Measurements from ENCODE around the gene LRMDA.

Gene LRMDA

GRCh38 chr10:75588031-75588430, 156.6 kb downstream of the LRMDA start:
- Histone ChIP-seq H3K9ac (ENCODE audit: low read depth, low read length) (no peak overlapping the region), H3K27ac (ENCODE audit: low read length) (no peak overlapping the region), H3K27me3 (ENCODE audit: insufficient read depth, low read length) (no peaks in the 10 kb centered on the region), H3K4me3 (ENCODE audit: low read length) (no peak overlapping the region), H3K9me3 (ENCODE audit: insufficient read depth, low read depth, low read length) (peaks cover 7% of the 10 kb centered on the region), H3K36me3 (ENCODE audit: insufficient read depth, low read depth, low read length) (no peaks in the 10 kb centered on the region), H3K4me1 (ENCODE audit: insufficient read depth, low read length) (no peaks in the 10 kb centered on the region)

DNA sequence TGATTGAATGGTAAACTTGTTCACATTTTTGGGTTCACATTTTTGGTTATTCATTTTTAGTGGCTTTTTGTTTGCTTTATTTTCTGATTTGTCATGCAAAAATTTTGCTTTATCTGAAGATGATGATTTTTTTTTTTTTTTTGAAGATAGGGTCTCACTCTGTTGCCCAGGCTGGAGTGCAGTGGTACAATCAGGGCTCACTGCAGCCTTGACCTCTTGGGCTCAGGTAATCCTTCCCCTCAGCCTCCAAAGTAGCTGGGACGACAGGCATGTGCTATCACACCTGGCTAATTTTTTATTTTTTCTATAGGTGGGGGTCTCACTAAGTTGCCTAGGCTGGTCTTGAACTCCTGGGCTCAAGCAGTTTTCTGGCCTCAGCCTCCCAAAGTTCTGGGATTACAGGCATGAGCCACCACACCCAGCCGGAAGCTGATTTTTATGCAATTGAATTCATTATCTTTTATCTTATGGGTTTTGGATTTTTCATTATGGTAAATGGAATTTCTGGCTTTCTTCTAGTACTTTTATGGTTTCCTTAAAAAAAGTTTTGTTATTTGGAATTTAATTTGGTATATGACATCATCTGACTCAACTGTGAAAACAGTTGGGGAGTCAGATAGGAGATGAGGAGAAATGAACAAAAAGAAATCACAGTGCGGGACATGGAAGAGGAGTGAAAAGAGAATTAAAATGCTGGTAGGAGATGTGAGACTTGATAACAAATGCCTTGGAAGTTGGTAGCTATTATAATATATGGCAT, 158.7 kb downstream of the LRMDA start:
- Histone ChIP-seq H3K4me1 (ENCODE audit: insufficient read depth, low read length) (no peaks in the 10 kb centered on the region; the same call in 1 of the 2 replicates), H3K4me3 (ENCODE audit: low read length) (no peak overlapping the region), H3K36me3 (ENCODE audit: insufficient read depth, low read depth, low read length) (no peaks in the 10 kb centered on the region), H3K9ac (ENCODE audit: low read depth, low read length) (no peak overlapping the region), H3K27ac (ENCODE audit: low read length) (no peak overlapping the region), H3K27me3 (ENCODE audit: insufficient read depth, low read length) (no peaks in the 10 kb centered on the region), H3K9me3 (ENCODE audit: insufficient read depth, low read depth, low read length) (no peaks in the 10 kb centered on the region)

GRCh38 chr10:75592151-75592787, 160.8 kb downstream of the LRMDA start:
- H3K4me1 ChIP-seq (ENCODE audit: insufficient read depth, low read length): peaks cover 4% of the 10 kb centered on the region; the same call in 1 of the 2 replicates
- no peaks in the 10 kb centered on the region for H3K36me3 ChIP-seq (ENCODE audit: insufficient read depth, low read depth, low read length)
- H3K9me3 ChIP-seq (ENCODE audit: insufficient read depth, low read depth, low read length): no peaks in the 10 kb centered on the region
- H3K9ac ChIP-seq (ENCODE audit: low read depth, low read length): no peak overlapping the region
- H3K27me3 ChIP-seq (ENCODE audit: insufficient read depth, low read length): peaks cover 9% of the 10 kb centered on the region; the same call in 1 of the 2 replicates
- H3K27ac ChIP-seq (ENCODE audit: low read length): no peak overlapping the region
- H3K4me3 ChIP-seq (ENCODE audit: low read length): no peak overlapping the region

GRCh38 chr10:75592791-75593643, 161.6 kb downstream of the LRMDA start:
- Histone ChIP-seq H3K27me3 (ENCODE audit: insufficient read depth, low read length) (peaks cover 17% of the 10 kb centered on the region), H3K36me3 (ENCODE audit: insufficient read depth, low read depth, low read length) (no peaks in the 10 kb centered on the region), H3K4me1 (ENCODE audit: insufficient read depth, low read length) (peaks cover 12% of the 10 kb centered on the region), H3K27ac (ENCODE audit: low read length) (no peak overlapping the region), H3K9ac (ENCODE audit: low read depth, low read length) (no peak overlapping the region), H3K9me3 (ENCODE audit: insufficient read depth, low read depth, low read length) (no peaks in the 10 kb centered on the region), H3K4me3 (ENCODE audit: low read length) (no peak overlapping the region)

GRCh38 chr10:75593692-75594556, 162.5 kb downstream of the LRMDA start:
- Histone ChIP-seq H3K36me3 (ENCODE audit: insufficient read depth, low read depth, low read length) (no peaks in the 10 kb centered on the region), H3K4me3 (ENCODE audit: low read length) (no peak overlapping the region), H3K9me3 (ENCODE audit: insufficient read depth, low read depth, low read length) (no peaks in the 10 kb centered on the region), H3K27ac (ENCODE audit: low read length) (no peak overlapping the region), H3K27me3 (ENCODE audit: insufficient read depth, low read length) (peaks cover 26% of the 10 kb centered on the region), H3K9ac (ENCODE audit: low read depth, low read length) (no peak overlapping the region), H3K4me1 (ENCODE audit: insufficient read depth, low read length) (peaks cover 14% of the 10 kb centered on the region)

DNA sequence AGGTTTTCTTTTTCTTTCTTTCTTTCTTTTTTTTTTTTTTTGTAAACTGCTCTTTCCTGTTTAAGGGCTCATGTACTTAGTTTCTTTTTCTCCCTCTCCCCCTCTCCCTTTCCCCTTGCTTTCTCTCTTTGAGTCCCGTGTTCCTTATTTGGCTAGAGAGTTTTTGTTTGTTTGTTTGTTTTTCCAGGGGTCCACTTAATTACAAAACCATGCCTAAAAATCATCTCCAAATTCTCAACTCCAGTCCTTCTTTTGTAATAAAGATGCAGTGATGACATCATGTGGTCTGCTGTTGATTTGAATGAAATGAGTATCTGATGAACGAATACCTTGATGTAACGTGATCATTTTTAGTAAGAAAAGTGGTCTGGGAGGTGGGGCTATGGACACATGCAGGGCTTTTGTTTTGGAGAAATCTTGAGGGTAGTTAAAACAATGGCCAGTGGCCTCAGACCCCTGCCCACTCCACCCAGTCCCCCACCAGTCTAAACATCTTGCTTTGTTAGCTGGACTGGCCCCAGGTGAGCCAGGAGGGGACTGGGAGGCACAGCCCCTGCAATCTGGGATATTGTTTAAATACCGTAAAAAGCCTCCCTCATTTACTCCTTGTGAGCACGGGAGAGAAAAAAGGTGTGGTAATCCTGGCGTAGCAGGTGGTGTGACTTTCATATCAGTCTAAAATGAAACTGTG, 165.7 kb downstream of the LRMDA start:
- Histone ChIP-seq H3K36me3 (ENCODE audit: insufficient read depth, low read depth, low read length) (no peaks in the 10 kb centered on the region), H3K27ac (ENCODE audit: low read length) (no peak overlapping the region), H3K9ac (ENCODE audit: low read depth, low read length) (no peak overlapping the region), H3K4me1 (ENCODE audit: insufficient read depth, low read length) (peaks cover 22% of the 10 kb centered on the region), H3K4me3 (ENCODE audit: low read length) (peak overlapping the region; percentile 48), H3K9me3 (ENCODE audit: insufficient read depth, low read depth, low read length) (no peaks in the 10 kb centered on the region), H3K27me3 (ENCODE audit: insufficient read depth, low read length) (peaks cover 57% of the 10 kb centered on the region)

GRCh38 chr10:75597773-75598440, 166.5 kb downstream of the LRMDA start:
- no peaks in the 10 kb centered on the region for H3K36me3 ChIP-seq (ENCODE audit: insufficient read depth, low read depth, low read length)
- peak overlapping the region; percentile 48 for H3K4me3 ChIP-seq (ENCODE audit: low read length)
- H3K9ac ChIP-seq (ENCODE audit: low read depth, low read length): no peak overlapping the region
- peaks cover 66% of the 10 kb centered on the region for H3K27me3 ChIP-seq (ENCODE audit: insufficient read depth, low read length)
- no peak overlapping the region for H3K27ac ChIP-seq (ENCODE audit: low read length)
- H3K4me1 ChIP-seq (ENCODE audit: insufficient read depth, low read length): peaks cover 22% of the 10 kb centered on the region
- H3K9me3 ChIP-seq (ENCODE audit: insufficient read depth, low read depth, low read length): no peaks in the 10 kb centered on the region

GRCh38 chr10:75598998-75599397, 167.6 kb downstream of the LRMDA start:
- Histone ChIP-seq H3K27ac (ENCODE audit: low read length) (no peak overlapping the region), H3K9ac (ENCODE audit: low read depth, low read length) (no peak overlapping the region), H3K36me3 (ENCODE audit: insufficient read depth, low read depth, low read length) (no peaks in the 10 kb centered on the region), H3K9me3 (ENCODE audit: insufficient read depth, low read depth, low read length) (no peaks in the 10 kb centered on the region), H3K4me3 (ENCODE audit: low read length) (no peak overlapping the region), H3K4me1 (ENCODE audit: insufficient read depth, low read length) (peaks cover 22% of the 10 kb centered on the region), H3K27me3 (ENCODE audit: insufficient read depth, low read length) (peaks cover 75% of the 10 kb centered on the region)

DNA sequence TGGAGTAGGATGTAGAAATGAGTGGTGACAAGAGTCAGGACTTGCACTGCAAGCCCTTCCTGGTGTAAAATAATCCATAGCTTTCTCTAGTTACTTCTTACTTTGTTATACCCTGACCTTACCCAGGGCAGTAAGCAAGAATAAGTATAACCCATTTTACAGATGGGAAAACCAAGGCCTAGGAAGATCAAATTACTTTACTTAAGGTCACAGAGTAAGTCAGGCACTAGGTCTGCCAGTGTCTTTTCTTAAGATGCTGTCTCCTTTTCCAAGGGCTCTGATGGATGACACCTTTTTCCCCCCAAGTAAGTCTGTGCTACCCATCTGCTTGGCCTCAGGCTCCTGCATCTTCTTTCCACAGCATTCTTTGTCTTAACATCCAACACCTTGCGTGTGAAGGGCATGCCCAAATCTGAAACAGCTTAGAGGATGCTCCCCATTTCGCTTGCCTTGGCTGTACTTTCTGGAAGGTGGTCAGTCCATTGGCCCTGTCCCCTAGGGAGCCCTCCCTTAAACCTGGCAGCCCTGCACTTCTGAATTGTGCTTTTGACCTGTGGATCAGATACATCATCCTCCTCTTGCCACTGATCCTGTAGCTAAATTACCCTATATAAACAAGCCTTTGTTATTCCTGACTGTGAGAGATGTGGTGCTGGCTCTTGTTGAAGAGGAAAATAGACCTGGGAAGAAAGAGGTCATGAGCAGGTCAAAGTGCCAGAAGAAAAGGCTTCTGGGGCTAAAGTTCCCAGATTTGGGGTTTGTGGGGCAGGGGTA, 168.6 kb downstream of the LRMDA start:
- H3K36me3 ChIP-seq (ENCODE audit: insufficient read depth, low read depth, low read length): no peaks in the 10 kb centered on the region
- H3K4me3 ChIP-seq (ENCODE audit: low read length): no peak overlapping the region
- no peak overlapping the region for H3K27ac ChIP-seq (ENCODE audit: low read length)
- H3K9ac ChIP-seq (ENCODE audit: low read depth, low read length): no peak overlapping the region
- peaks cover 86% of the 10 kb centered on the region for H3K27me3 ChIP-seq (ENCODE audit: insufficient read depth, low read length)
- no peaks in the 10 kb centered on the region for H3K9me3 ChIP-seq (ENCODE audit: insufficient read depth, low read depth, low read length)
- H3K4me1 ChIP-seq (ENCODE audit: insufficient read depth, low read length): peaks cover 22% of the 10 kb centered on the region

DNA sequence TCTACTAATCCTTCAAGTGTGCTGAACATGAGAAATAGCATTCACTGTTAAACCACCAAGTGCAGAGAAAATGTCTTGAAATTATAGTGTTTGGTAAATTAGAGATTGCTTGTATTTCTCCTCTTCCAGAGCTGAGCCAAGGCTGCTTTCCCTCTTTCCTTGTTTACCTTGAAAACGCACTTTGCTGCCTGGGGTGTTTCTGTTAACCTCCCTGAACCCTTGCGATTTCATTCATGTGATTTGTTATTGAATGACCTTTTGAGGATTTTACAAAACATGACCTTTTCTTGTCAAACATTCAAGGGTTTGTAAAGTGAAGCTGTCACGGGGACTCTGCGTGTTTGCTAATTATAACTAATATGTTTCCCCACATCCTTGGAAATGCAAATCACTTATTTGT, 169.4 kb downstream of the LRMDA start:
- Histone ChIP-seq H3K27ac (ENCODE audit: low read length) (no peak overlapping the region), H3K36me3 (ENCODE audit: insufficient read depth, low read depth, low read length) (no peaks in the 10 kb centered on the region), H3K4me1 (ENCODE audit: insufficient read depth, low read length) (peaks cover 22% of the 10 kb centered on the region), H3K9me3 (ENCODE audit: insufficient read depth, low read depth, low read length) (no peaks in the 10 kb centered on the region), H3K9ac (ENCODE audit: low read depth, low read length) (no peak overlapping the region), H3K27me3 (ENCODE audit: insufficient read depth, low read length) (peaks cover 93% of the 10 kb centered on the region), H3K4me3 (ENCODE audit: low read length) (no peak overlapping the region)

Data from iPS-20b (cell line).